ENCODE results near the gene NSMF.
A peak's percentile ranks its signal among the peaks of the same experiment; 100 is the strongest.

NSMF gene

GRCh38 chr9:137459152-137459600, at the start of gene NSMF:
Gene NSMF, minus strand, starts transcription at chr9:137459334. Its CDS starts 232 bp downstream, at chr9:137459102.
- TF ChIP-seq FOXP2 (optimal IDR thresholded peaks at IDR 0.05; ENCODE audit: control extremely low read depth, extremely low read length, insufficient read depth) (peak; percentile 31), POLR2AphosphoS5 (IDR thresholded peaks at IDR 0.05; ENCODE audit: borderline replicate concordance, low read depth, low read length) (peak; percentile 61; the same call in 1 of the 2 replicates), EZH2 (IDR thresholded peaks at IDR 0.05) (no peak)
- Histone ChIP-seq H3K9ac (ENCODE audit: insufficient read length) (peak within 1 kb of the TSS; percentile 76), H3K27ac (peak within 1 kb of the TSS; percentile 67), H3K9me3 (ENCODE audit: low read depth, low read length) (no peaks in the 10 kb centered on the region), H3K4me3 (peak within 1 kb of the TSS; percentile 86), H3K36me3 (ENCODE audit: insufficient read depth, low read length) (no peaks in the 10 kb centered on the region; the same call in 1 of the 2 replicates)
- DNase-seq (ENCODE audit: low read depth, low spot score): no peak

- no peak overlapping the region for H3K4me3 ChIP-seq
- TF ChIP-seq FOXP2 (optimal IDR thresholded peaks at IDR 0.05; ENCODE audit: control extremely low read depth, extremely low read length, insufficient read depth) (no peak), EZH2 (IDR thresholded peaks at IDR 0.05) (no peak), POLR2AphosphoS5 (IDR thresholded peaks at IDR 0.05; ENCODE audit: borderline replicate concordance, low read depth, low read length) (no peak)
- H3K36me3 ChIP-seq (ENCODE audit: insufficient read depth, low read length): no peaks in the 10 kb centered on the region
- H3K9ac ChIP-seq (ENCODE audit: insufficient read length): no peak overlapping the region
- H3K9me3 ChIP-seq (ENCODE audit: low read depth, low read length): no peaks in the 10 kb centered on the region
- DNase-seq (ENCODE audit: low read depth, low spot score): no peak
- H3K27ac ChIP-seq: no peak overlapping the region
Measured at GRCh38 chr9:137506702-137507171, 47.6 kb upstream of the NSMF start.

- H3K36me3 ChIP-seq (ENCODE audit: insufficient read depth, low read length): no peaks in the 10 kb centered on the region
- no peak overlapping the region for H3K4me3 ChIP-seq
- no peak overlapping the region for H3K9ac ChIP-seq (ENCODE audit: insufficient read length)
- TF ChIP-seq FOXP2 (optimal IDR thresholded peaks at IDR 0.05; ENCODE audit: control extremely low read depth, extremely low read length, insufficient read depth) (no peak), POLR2AphosphoS5 (IDR thresholded peaks at IDR 0.05; ENCODE audit: borderline replicate concordance, low read depth, low read length) (no peak), EZH2 (IDR thresholded peaks at IDR 0.05) (no peak)
- H3K9me3 ChIP-seq (ENCODE audit: low read depth, low read length): no peaks in the 10 kb centered on the region
- no peak overlapping the region for H3K27ac ChIP-seq
- DNase-seq (ENCODE audit: low read depth, low spot score): no peak
Measured at GRCh38 chr9:137506274-137506673, 47.1 kb upstream of the NSMF start.

- TF ChIP-seq EZH2 (IDR thresholded peaks at IDR 0.05): no peak
- no peak for TF ChIP-seq POLR2AphosphoS5 (IDR thresholded peaks at IDR 0.05; ENCODE audit: borderline replicate concordance, low read depth, low read length)
- no peak for TF ChIP-seq FOXP2 (optimal IDR thresholded peaks at IDR 0.05; ENCODE audit: control extremely low read depth, extremely low read length, insufficient read depth)
- no peaks in the 10 kb centered on the region for H3K9me3 ChIP-seq (ENCODE audit: low read depth, low read length)
- no peak overlapping the region for H3K9ac ChIP-seq (ENCODE audit: insufficient read length)
Measured at GRCh38 chr9:137505421-137506140, 46.4 kb upstream of the NSMF start.

GRCh38 chr9:137504432-137504777, 45.3 kb upstream of the NSMF start:
- Histone ChIP-seq H3K4me3 (no peak overlapping the region), H3K9ac (ENCODE audit: insufficient read length) (no peak overlapping the region), H3K9me3 (ENCODE audit: low read depth, low read length) (no peaks in the 10 kb centered on the region), H3K36me3 (ENCODE audit: insufficient read depth, low read length) (no peaks in the 10 kb centered on the region), H3K27ac (no peak overlapping the region)
- no peak for TF ChIP-seq FOXP2 (optimal IDR thresholded peaks at IDR 0.05; ENCODE audit: control extremely low read depth, extremely low read length, insufficient read depth)
- TF ChIP-seq POLR2AphosphoS5 (IDR thresholded peaks at IDR 0.05; ENCODE audit: borderline replicate concordance, low read depth, low read length): no peak
- TF ChIP-seq EZH2 (IDR thresholded peaks at IDR 0.05): no peak
- no peak for DNase-seq (ENCODE audit: low read depth, low spot score)

More at GRCh38 chr9:137505421-137506140, 46.4 kb upstream of the NSMF start:
- Histone ChIP-seq H3K36me3 (ENCODE audit: insufficient read depth, low read length) (no peaks in the 10 kb centered on the region), H3K4me3 (no peak overlapping the region), H3K27ac (no peak overlapping the region)
- no peak for DNase-seq (ENCODE audit: low read depth, low spot score)

- no peak overlapping the region for H3K27ac ChIP-seq
- H3K9ac ChIP-seq (ENCODE audit: insufficient read length): no peak overlapping the region
- H3K9me3 ChIP-seq (ENCODE audit: low read depth, low read length): no peaks in the 10 kb centered on the region
- TF ChIP-seq EZH2 (IDR thresholded peaks at IDR 0.05) (no peak), POLR2AphosphoS5 (IDR thresholded peaks at IDR 0.05; ENCODE audit: borderline replicate concordance, low read depth, low read length) (no peak), FOXP2 (optimal IDR thresholded peaks at IDR 0.05; ENCODE audit: control extremely low read depth, extremely low read length, insufficient read depth) (no peak)
- no peak overlapping the region for H3K4me3 ChIP-seq
- H3K36me3 ChIP-seq (ENCODE audit: insufficient read depth, low read length): no peaks in the 10 kb centered on the region
- no peak for DNase-seq (ENCODE audit: low read depth, low spot score)
Measured at GRCh38 chr9:137502008-137502911, 43.1 kb upstream of the NSMF start.

- DNase-seq (ENCODE audit: low read depth, low spot score): no peak
- Histone ChIP-seq H3K9me3 (ENCODE audit: low read depth, low read length) (no peaks in the 10 kb centered on the region), H3K36me3 (ENCODE audit: insufficient read depth, low read length) (no peaks in the 10 kb centered on the region), H3K27ac (no peak overlapping the region), H3K9ac (ENCODE audit: insufficient read length) (no peak overlapping the region), H3K4me3 (no peak overlapping the region)
- TF ChIP-seq FOXP2 (optimal IDR thresholded peaks at IDR 0.05; ENCODE audit: control extremely low read depth, extremely low read length, insufficient read depth) (no peak), EZH2 (IDR thresholded peaks at IDR 0.05) (no peak), POLR2AphosphoS5 (IDR thresholded peaks at IDR 0.05; ENCODE audit: borderline replicate concordance, low read depth, low read length) (no peak)
Measured at GRCh38 chr9:137501457-137501856, 42.3 kb upstream of the NSMF start.

All from SK-N-MC (cell line).